ENCODE data around the gene DPP6.

DNA sequence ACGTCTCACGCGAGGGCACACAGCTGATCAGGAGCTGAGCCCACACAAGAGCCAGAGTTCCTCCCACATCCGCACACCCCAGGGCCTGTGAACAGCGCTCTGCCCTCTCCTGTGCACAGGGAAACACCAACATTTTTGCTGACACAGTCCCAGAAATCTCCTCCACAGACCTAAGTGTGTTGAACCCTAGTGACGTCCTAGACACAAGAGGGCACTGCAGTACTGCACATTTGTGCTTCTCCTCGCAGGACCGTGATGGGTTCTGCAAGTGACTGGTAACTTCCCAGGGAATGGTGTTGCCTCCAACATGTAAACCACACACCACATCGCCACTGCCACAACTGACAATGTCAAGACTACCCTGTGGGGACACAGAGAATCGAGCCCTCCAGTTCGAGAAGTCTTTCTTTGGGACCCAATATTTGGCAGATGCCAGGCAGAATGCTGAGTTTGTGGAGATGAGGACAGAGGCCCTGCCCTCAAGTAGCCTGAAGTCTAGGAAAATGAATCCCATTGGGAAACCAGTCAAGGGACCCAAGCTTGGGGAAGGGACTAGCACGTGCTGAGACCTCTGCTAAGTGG is 780.5 kb downstream of the DPP6 start:
- TF ChIP-seq, protein P1, sequence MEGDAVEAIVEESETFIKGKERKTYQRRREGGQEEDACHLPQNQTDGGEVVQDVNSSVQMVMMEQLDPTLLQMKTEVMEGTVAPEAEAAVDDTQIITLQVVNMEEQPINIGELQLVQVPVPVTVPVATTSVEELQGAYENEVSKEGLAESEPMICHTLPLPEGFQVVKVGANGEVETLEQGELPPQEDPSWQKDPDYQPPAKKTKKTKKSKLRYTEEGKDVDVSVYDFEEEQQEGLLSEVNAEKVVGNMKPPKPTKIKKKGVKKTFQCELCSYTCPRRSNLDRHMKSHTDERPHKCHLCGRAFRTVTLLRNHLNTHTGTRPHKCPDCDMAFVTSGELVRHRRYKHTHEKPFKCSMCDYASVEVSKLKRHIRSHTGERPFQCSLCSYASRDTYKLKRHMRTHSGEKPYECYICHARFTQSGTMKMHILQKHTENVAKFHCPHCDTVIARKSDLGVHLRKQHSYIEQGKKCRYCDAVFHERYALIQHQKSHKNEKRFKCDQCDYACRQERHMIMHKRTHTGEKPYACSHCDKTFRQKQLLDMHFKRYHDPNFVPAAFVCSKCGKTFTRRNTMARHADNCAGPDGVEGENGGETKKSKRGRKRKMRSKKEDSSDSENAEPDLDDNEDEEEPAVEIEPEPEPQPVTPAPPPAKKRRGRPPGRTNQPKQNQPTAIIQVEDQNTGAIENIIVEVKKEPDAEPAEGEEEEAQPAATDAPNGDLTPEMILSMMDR (IDR thresholded peaks at IDR 0.05) = peak in 3 of 6 experiments; percentile 56 to 71 (median 57)
- no peak for TF ChIP-seq POLR2A (IDR thresholded peaks at IDR 0.05)

Data from Peyer's patch (tissue), 4 donors.